Measurements from ENCODE around the gene LRP8.
A peak's percentile ranks its signal among the peaks of the same experiment; 100 is the strongest.
"Not testable (repeated sequence)": the region's sequence is repeated elsewhere in the genome, so short reads cannot be mapped to it uniquely, and the experiment has no call there.

LRP8 gene

DNA sequence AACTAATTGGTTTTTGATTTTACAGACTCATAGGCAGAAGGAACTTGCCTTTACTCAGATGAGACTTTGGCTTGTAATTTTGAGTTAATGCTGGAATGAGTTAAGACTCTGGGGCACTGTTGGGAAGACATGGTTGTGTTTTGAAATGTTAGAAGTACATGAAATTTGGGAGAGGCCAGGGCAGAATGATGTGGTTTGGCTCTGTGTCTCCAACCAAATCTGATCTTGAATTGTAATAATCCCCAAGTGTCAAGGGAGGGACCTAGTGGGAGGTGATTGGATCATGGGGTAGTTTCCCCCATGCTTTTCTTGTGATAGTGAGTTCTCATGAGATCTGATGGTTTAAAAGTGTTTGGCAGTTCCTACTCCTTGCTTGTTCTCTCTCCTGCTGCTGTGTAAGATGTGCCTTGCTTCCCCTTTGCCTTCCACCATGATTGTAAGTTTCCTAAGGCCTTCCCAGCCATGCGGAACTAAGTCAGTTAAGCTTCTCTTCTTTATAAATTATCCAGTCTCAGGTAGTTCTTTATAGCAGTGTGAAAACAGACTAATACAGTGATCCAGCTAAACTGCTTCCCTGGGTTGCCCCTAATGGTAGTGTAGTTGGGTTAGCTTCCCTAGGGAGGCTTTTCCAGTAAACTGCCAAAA lies 121.0 kb downstream of the LRP8 start:
- no peak for DNase-seq

DNA sequence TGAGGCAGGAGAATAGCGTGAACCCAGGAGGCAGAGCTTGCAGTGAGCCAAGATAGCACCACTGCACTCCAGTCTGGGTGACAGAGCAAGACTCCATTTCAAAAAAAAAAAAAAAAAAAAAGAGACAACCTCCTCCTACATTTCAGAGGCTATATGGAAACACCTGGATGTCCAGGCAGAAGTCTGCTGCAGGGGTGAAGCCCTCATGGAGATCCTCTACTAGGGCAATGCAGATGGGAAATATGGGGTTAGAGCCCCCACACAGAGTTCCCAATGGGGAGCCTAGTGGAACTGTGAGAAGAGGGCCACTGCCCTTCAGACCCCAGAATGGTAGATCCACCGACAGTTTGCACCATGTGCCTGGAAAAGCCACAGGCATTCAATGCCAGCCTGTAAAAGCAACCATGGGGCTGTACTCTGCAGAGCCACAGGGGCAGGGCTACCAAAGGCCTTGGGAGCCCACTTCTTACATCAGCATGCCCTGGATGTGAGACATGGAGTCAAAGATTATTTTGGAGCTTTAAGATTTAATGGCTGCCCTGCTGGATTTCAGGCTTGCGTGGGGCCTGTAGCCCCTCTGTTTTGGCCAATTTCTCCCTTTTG lies 121.7 kb downstream of the LRP8 start:
- DNase-seq, result not testable (repeated sequence)

GRCh38 chr1:53205496-53205895 lies 122.4 kb downstream of the LRP8 start:
- not testable (repeated sequence) for DNase-seq

DNA sequence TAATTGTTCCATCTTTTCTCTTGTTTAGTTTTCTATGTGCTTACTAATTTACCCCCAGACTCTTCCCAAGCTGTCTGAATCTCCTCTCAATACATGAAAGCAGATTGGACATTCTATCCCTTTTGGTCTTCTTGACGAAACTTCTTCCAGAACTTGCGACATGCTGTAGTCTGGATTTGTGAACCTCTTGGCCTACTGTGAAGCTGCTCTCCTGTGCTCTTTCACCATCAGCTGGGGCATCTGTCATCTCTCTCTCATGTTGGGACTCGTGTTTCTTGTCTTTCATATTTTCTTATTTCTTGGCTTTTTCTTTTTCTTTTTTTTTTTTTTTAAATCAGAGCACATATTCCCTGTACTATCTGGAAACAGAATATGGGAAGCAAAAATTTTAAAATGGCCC lies 124.4 kb downstream of the LRP8 start:
- no peak for DNase-seq

DNA sequence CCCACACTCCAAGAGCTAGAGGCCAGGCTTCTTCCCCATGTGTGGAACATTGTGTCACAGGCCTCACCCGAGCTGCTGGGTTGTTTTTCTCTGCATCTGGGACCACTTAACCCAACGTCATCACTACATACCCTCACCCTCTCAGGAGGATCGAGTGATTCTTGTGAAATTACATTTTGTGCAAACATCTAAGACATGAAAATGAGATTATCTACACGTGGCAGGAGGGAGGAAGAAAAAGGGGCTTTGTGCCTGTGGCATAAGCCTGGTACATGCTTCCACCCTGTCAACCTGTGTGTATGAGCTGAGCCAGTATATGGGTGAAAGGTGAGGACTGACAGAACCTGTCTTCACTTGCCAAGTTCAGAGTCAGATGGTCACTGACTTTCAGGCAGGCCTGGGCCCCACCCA lies 129.6 kb downstream of the LRP8 start:
- no peak for DNase-seq

GRCh38 chr1:53197291-53198200 lies 130.3 kb downstream of the LRP8 start:
- no peak for DNase-seq

- peak; percentile 78 to 88 (median 84) for DNase-seq
Observed at GRCh38 chr1:53196485-53197290, 131.2 kb downstream of the LRP8 start, which contains the start of gene CPT2. CPT2 (plus strand) TSS chr1:53196824; CDS start chr1:53196944, 120 bp downstream.

DNA sequence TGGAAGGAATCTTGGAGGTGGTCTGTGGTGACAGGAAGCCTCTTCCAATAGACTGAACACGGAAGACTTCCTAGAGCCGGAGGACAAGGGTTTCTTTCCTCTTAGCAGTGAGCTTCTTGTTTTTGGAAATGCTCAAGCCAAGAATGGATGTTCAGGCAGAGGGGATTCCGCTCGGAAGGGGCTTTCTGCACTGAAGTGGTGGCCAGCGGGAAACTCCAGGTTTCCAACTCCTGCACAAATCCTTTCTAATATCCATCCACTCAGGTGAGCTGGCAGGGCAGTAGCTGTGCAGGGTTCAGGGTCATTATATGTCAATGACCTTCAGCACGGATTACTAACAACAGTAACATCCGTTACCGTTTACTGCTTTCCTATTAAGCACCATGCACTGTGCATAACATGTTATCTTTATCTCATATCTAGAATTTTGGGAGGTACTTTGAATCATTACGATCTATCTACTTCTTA lies 131.8 kb downstream of the LRP8 start:
- no peak for DNase-seq

GRCh38 chr1:53195246-53196016 lies 132.4 kb downstream of the LRP8 start:
- DNase-seq, result no peak
